ENCODE results near the gene SIPA1L3. TPM values are rescaled to one million over a fixed set of nuclear protein-coding genes. Genes with fewer than 3 reads are reported as not detected.

Gene SIPA1L3
- total and polyA plus RNA-seq, 2 experiments from 2014 or later: 15.7 to 54.1 TPM

- no peak overlapping the region for H3K4me3 Mint-ChIP-seq
- H3K27me3 Mint-ChIP-seq (ENCODE audit: insufficient read depth, low read depth, poor library complexity): peaks cover 9% of the 10 kb centered on the region
- H3K4me1 ChIP-seq (ENCODE audit: insufficient read depth): peaks cover 15% of the 10 kb centered on the region
- no peaks in the 10 kb centered on the region for H3K9me2 ChIP-seq (ENCODE audit: insufficient read depth)
- DNase-seq (ENCODE audit: low spot score): no peak
- no peaks in the 10 kb centered on the region for H3K27me3 ChIP-seq (ENCODE audit: insufficient read depth)
- H3K4me2 ChIP-seq: no peak overlapping the region
- 0 out of 2 replicates have a peak, but pooled peaks cover 4% of the 10 kb centered on the region for H3F3A ChIP-seq (replicated peaks; ENCODE audit: low read depth)
- peak overlapping the region; percentile 44; the same call in 1 of the 2 replicates for H3K27ac Mint-ChIP-seq
- no peaks in the 10 kb centered on the region; the same call in 2 of the 3 replicates for H3K9me3 Mint-ChIP-seq
- H3K36me3 Mint-ChIP-seq (ENCODE audit: low read depth): peaks cover 2% of the 10 kb centered on the region; the same call in 1 of the 3 replicates
- no peaks in the 10 kb centered on the region for H3K36me3 ChIP-seq (ENCODE audit: insufficient read depth)
- H2AFZ ChIP-seq: no peak overlapping the region
- no peak overlapping the region for H3K4me3 ChIP-seq
- peaks cover 25% of the 10 kb centered on the region for H3K4me1 Mint-ChIP-seq
- peaks cover 10% of the 10 kb centered on the region; the same call in 1 of the 2 replicates for H4K20me1 ChIP-seq (replicated peaks; ENCODE audit: insufficient read depth)
- H3K27ac ChIP-seq (ENCODE audit: low read depth): no peak overlapping the region
- ATAC-seq: no peak
- peaks cover 26% of the 10 kb centered on the region for H3K79me2 ChIP-seq (replicated peaks; ENCODE audit: insufficient read depth)
- no peak for TF ChIP-seq ZNF114 (CRISPR knock-in tag; IDR thresholded peaks at IDR 0.05)
- TF ChIP-seq JUNB (IDR thresholded peaks at IDR 0.05; ENCODE audit: unreplicated experiment): no peak
- TF ChIP-seq ZNF462 (CRISPR knock-in tag; IDR thresholded peaks at IDR 0.05): no peak
- no peak for TF ChIP-seq REST (IDR thresholded peaks at IDR 0.05; ENCODE audit: unreplicated experiment)
- TF ChIP-seq CREB1 (CRISPR knock-in tag; IDR thresholded peaks at IDR 0.05; ENCODE audit: low read depth): no peak
- no peak for TF ChIP-seq ZNF331 (CRISPR knock-in tag; IDR thresholded peaks at IDR 0.05; ENCODE audit: low read depth)
- no peak for TF ChIP-seq CTCF (conservative IDR thresholded peaks at IDR 0.05; ENCODE audit: low read depth in 2 of 2)
Observed at GRCh38 chr19:38061294-38061693, 154.3 kb downstream of the SIPA1L3 start.

All from GM23338 (cell line).